Left ventricle myocardium inferior (tissue), 1 donor: ENCODE results near the gene ZNF224. TPM values are rescaled to one million over a fixed set of nuclear protein-coding genes. Genes with fewer than 3 reads are reported as not detected.
"Not testable (repeated sequence)": the region's sequence is repeated elsewhere in the genome, so short reads cannot be mapped to it uniquely, and the experiment has no call there.

Source experiments
- DNase-seq: peaks from one replicate; pipeline ENCODE4 v3.0.0-alpha.2; 2020
- H3K27ac ChIP-seq: fragments of 200-600 bp; replicated peaks from 2 replicates; pipeline ENCODE4 v1.8.0; 2021
- H3K27me3 ChIP-seq: fragments of 200-600 bp; 2 replicates; pipeline ENCODE4 v1.8.0; 2021; ENCODE audit warnings: low read depth
- H3K36me3 ChIP-seq: fragments of 200-600 bp; 2 replicates; pipeline ENCODE4 v1.8.0; 2021
- H3K4me1 ChIP-seq: fragments of 200-600 bp; 2 replicates; pipeline ENCODE4 v1.8.0; 2021
- H3K4me3 ChIP-seq: fragments of 200-600 bp; 2 replicates; pipeline ENCODE4 v1.8.0; 2021; ENCODE audit warnings: mild to moderate bottlenecking, moderate library complexity
- H3K9me3 ChIP-seq: fragments of 200-600 bp; replicated peaks from 2 replicates; pipeline ENCODE4 v1.8.0; 2021
- intact Hi-C: fragments of 100-400 bp; cut with micrococcal nuclease; formaldehyde crosslinking; loops from one replicate; pipeline ENCODE4 v1.11.0; 2022
- total RNA-seq: library from RNA; stranded (reverse); fragmentation: NEBNext Ultra II Directional; extraction: Animal tissue kit (Norgen Biotek cat#: 25700); gene quantifications from one replicate; pipeline ENCODE4 v1.2.1, GENCODE V29; 2021
- TF ChIP-seq, protein P1 (sequence below): fragments of 200-600 bp; IDR thresholded peaks from 2 replicates; pipeline ENCODE4 v1.8.0; 2021; ENCODE audit warnings: antibody characterized with exemption, mild to moderate bottlenecking, borderline replicate concordance
- donor health status: DM: no; HTN: yes; CAD: no; lungs with severe emphysema.

Gene ZNF224
- total RNA-seq, 1 donor from 2014 or later = 13.6 TPM

DNA sequence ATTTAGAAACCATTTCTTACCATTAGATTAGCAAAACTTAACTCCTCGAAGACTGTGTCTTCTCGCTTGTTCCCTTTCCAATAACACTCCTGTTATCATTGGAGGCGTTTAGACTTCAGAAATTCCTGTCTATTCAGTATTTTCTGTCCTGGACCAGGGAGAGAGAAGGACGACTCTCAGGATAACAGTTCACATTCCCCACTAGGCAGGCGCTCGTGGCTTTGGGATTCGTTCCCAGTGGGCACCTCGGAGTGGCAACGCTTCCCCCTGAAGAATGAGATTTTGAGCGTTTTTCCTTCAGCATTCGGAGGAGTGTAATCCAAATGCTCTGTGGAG, 18.6 kb downstream of the ZNF224 start:
- no peak for DNase-seq
- Histone ChIP-seq H3K4me3 (peak overlapping the region; percentile 88), H3K36me3 (peaks cover 42% of the 10 kb centered on the region), H3K4me1 (peaks cover 31% of the 10 kb centered on the region), H3K27ac (peak overlapping the region; percentile 86), H3K27me3 (no peaks in the 10 kb centered on the region), H3K9me3 (peaks cover 41% of the 10 kb centered on the region)
- TF ChIP-seq, protein P1, sequence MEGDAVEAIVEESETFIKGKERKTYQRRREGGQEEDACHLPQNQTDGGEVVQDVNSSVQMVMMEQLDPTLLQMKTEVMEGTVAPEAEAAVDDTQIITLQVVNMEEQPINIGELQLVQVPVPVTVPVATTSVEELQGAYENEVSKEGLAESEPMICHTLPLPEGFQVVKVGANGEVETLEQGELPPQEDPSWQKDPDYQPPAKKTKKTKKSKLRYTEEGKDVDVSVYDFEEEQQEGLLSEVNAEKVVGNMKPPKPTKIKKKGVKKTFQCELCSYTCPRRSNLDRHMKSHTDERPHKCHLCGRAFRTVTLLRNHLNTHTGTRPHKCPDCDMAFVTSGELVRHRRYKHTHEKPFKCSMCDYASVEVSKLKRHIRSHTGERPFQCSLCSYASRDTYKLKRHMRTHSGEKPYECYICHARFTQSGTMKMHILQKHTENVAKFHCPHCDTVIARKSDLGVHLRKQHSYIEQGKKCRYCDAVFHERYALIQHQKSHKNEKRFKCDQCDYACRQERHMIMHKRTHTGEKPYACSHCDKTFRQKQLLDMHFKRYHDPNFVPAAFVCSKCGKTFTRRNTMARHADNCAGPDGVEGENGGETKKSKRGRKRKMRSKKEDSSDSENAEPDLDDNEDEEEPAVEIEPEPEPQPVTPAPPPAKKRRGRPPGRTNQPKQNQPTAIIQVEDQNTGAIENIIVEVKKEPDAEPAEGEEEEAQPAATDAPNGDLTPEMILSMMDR = no peak
- intact Hi-C loops = no loop called here

DNA sequence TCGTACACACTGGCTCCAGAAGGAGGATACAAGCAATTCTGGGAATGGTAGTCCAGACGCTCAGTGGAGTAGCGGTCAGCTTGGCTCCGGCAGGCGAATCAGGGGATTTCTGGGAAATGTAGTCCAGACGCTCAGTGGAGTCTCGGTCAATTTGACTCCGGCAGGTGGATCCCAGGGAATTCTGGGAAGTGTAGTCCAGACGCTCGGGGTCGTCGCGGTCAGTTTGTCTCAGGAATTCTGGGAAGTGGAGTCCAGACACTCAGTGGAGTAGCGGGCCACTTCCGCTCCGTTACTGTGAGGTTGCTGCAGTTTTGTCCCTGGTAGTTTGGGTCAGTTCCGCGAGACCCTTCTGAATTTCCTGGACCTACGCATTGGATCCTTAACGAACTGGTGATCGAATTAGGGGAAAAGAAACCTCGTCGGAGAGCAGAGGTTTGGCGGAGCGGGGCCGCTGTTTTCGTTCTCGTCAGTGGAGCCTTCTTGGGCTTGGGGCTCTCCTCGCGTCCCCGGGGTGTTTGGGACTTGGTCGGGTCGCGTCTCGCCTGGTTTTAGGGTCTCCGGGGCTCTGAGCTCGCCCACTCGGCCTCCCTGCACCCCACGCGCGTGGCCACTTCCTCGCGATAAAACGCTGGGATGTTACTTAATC, 19.1 kb downstream of the ZNF224 start, which contains the start of gene ZNF225:
TSS of gene ZNF225 (plus strand) at position 262 of the 646 bp plus-strand sequence. CDS start 2,429 bp downstream, outside the sequence.
- H3K36me3 ChIP-seq = peaks cover 42% of the 10 kb centered on the region
- DNase-seq = peak; percentile 93
- intact Hi-C loops = no loop called here
- TF ChIP-seq, protein P1 = peak; percentile 40
- peak within 1 kb of the TSS; percentile 88 for H3K4me3 ChIP-seq
- no peaks in the 10 kb centered on the region for H3K27me3 ChIP-seq
- H3K4me1 ChIP-seq = peaks cover 31% of the 10 kb centered on the region
- H3K9me3 ChIP-seq = peaks cover 37% of the 10 kb centered on the region
- H3K27ac ChIP-seq = peak within 1 kb of the TSS; percentile 86

DNA sequence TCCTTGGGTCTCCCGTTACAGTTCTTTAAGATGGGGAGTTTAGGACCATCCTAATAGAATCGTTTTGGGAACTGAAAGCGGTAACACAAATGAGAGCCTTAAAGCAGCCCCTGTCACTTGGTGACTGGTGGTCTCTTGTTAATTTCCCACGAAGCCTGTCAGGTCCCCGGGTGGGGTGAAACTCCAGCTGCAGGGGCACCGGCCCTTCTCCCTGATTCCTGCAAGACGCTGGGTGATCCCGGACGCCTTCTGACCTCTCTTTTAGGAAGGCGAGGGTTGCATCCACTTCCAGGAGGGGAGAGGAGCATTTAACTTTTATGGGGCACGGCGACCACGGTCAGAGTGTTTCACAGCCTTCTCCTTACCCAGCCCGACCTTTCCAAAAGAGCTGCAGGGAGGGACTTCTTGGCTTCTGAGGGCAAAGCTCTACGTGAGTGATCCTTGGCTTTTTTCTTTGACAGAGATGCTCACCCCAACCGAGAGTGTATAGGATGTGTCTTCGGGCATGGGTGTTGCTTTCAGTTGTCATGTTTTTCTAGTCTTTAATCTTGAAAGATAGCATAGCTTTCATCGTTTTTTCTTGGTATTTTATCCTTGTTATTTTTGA, 19.7 kb downstream of the ZNF224 start:
- peak overlapping the region; percentile 86 for H3K27ac ChIP-seq
- H3K9me3 ChIP-seq = peaks cover 30% of the 10 kb centered on the region
- no peaks in the 10 kb centered on the region for H3K27me3 ChIP-seq
- DNase-seq = no peak
- TF ChIP-seq, protein P1 = no peak
- peaks cover 42% of the 10 kb centered on the region for H3K36me3 ChIP-seq
- intact Hi-C loops = no loop called here
- peaks cover 31% of the 10 kb centered on the region for H3K4me1 ChIP-seq
- H3K4me3 ChIP-seq = peak overlapping the region; percentile 88

DNA sequence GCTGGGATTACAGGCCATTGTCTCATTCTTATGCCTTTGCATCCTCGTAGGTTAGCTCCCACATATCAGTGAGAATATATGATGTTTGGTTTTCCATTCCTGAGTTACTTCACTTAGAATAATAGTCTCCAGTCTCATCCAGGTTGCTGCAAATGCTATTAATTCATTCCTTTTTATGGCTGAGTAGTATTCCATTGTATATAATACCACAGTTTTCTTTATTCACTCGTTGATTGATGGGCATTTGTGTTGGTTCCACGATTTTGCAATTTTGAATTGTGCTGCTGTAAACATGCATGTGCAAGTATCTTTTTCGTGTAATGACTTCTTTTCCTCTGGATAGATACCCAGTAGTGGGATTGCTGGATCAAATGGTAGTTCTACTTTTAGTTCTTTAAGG, 27.0 kb downstream of the ZNF224 start:
- H3K27me3 ChIP-seq, H3K27ac ChIP-seq, H3K4me3 ChIP-seq, H3K4me1 ChIP-seq, intact Hi-C loops, DNase-seq: not testable (repeated sequence)
- Histone ChIP-seq H3K9me3 (peaks cover 58% of the 10 kb centered on the region), H3K36me3 (peaks cover 100% of the 10 kb centered on the region)

DNA sequence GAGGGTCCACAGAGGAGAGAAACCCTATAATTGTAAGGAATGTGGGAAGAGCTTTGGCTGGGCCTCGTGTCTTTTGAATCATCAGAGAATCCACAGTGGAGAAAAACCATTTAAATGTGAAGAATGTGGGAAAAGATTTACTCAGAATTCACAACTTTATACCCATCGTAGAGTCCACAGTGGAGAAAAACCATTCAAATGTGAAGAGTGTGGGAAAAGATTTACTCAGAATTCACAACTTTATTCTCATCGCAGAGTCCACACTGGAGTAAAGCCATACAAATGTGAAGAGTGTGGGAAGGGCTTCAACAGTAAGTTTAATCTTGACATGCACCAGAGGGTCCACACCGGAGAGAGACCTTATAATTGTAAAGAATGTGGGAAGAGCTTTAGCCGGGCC, 37.8 kb downstream of the ZNF224 start:
- H3K9me3 ChIP-seq = peaks cover 54% of the 10 kb centered on the region
- TF ChIP-seq, protein P1 = no peak
- H3K4me3 ChIP-seq = no peak overlapping the region
- intact Hi-C loops = no loop called here
- DNase-seq = no peak
- no peak overlapping the region for H3K27ac ChIP-seq
- peaks cover 66% of the 10 kb centered on the region for H3K36me3 ChIP-seq
- no peaks in the 10 kb centered on the region for H3K27me3 ChIP-seq
- H3K4me1 ChIP-seq = no peaks in the 10 kb centered on the region
